Urothelium cell line (cell line): ENCODE results near the gene APC.

Experiments
- DNase-seq: peaks from one replicate; pipeline ENCODE4 v3.0.0; 2011; ENCODE audit warnings: low spot score, mixed read lengths
- FAIRE-seq: peaks from 2 replicates; lab custom pipeline; 2011; peaks lifted over from hg19 to GRCh38; lab: Jason Lieb, UNC

APC gene

DNA sequence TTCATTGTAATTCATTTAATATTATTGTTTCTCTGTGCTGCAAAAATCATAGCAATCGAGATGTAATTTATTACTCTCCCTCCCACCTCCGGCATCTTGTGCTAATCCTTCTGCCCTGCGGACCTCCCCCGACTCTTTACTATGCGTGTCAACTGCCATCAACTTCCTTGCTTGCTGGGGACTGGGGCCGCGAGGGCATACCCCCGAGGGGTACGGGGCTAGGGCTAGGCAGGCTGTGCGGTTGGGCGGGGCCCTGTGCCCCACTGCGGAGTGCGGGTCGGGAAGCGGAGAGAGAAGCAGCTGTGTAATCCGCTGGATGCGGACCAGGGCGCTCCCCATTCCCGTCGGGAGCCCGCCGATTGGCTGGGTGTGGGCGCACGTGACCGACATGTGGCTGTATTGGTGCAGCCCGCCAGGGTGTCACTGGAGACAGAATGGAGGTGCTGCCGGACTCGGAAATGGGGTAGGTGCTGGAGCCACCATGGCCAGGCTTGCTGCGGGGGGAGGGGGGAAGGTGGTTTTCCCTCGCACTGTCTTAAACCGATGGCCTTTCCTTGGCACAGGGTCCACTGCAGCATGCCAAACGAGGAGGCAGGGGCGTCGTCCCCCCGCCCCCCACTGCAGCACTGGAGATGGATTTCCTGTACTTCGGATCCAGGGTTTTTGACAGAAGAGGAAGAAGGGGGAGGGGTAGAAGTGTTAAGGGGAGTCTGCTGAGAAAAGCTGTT, at the start of gene APC:
TSS of gene APC (plus strand) at position 423 of the 728 bp plus-strand sequence. CDS start 17,006 bp downstream, outside the sequence.
- DNase-seq (peak; percentile 90), FAIRE-seq (no peak)

DNA sequence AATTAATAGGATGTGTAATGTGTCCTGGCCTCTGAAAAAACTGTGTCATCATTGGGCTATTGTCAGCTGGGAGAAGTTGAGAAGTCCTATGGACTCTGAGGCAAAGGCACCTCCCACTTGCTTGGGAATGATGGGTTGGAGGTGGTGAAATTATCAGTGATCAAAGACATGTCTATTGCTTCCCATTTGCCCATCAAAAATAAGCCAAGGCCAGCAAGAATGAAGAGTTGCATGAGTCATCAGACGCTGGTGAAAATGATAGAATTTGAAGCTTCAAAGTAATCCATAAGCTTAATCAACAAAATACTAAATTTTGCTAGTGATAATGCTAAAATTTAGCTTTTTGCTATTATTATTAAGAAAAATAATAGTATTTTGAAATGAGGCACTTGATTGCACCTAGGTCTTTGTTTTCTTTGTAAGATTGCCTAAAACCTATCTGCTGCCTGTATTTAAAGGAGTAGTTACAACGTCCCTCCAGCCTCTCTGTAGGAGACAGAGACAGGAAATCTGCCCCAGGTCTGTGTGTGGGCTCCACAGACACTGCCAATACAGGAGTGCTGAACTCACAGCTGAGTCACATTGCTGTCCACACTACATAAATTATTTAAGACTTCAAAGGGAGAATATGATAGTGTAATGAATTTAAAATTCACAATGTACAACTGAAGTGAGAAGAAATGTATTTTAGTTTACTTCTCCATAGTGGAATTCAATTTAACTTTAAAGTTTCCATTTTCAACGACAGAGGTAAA, 48.4 kb upstream of the APC start:
- DNase-seq (peak; percentile 65), FAIRE-seq (no peak)

DNA sequence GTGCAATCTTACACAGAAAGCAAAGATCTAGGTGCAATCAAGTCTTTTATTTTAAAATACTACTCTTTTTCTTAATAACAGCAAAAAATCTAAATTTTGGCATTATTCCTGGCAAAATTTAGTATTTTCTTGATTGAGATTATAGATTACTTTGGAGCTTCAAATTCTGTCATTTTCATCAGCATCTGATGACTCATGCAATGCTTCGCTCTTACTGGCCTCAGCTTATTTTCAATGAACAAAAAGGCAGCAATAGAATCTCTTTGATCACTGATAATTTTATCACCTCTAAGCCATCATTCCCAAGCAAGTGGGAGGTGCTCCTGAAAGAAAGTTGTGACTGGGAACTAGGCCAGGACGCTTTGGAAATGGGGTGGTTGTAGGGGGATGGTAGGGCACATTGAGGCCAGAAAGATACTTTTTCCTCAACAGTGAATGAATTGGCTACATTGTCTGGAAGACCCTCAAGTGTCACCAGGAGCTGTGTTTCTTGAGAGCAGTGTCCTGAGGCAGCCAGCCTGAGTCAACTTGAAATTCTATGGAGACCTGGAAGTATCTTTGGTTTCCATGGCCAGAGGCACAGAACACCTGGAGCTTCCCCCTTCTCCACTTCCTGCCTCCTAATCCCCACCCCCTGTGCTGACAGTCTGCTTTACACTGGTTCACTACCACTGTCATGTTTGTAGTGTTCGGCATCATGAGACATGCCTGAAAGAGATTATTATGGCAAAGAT, 46.9 kb upstream of the APC start:
- no peak for DNase-seq
- no peak for FAIRE-seq

DNA sequence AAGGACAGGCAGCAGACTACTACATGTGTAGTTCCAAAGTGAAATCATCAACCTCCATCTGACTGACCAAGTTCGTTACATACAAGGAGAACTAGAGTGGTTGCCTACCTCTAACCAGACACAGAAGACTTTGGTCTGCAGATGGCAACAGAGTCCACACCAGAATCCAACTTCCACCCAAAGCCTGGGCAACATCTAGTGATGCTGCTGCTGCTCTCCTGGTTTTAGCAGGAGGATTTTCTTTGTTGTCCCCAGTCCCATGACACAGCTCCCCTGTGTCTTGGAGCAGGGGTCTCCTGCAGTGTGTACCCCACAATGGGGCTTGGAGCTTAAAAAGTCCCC, 46.4 kb upstream of the APC start:
- DNase-seq (no peak), FAIRE-seq (no peak)

DNA sequence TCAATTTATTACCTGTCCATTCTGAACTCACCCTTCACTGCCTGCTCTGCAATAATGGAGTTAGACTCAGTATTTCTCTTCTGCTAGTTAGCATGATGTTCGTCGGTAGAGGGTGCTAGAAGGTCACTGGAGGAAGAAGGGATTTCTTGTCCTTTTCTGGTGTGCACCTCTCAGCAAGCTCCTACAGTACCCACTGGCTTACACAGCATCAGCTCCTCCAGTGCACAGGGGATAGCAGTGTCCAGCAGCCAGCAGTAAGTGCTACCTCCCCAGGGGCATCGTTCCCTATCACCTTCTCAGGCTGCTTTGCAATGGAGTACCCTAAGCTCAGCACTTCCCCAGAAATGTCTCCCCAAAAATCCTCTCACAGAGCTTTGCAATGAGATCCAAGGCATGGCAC, 45.9 kb upstream of the APC start:
- FAIRE-seq (no peak), DNase-seq (no peak)

DNA sequence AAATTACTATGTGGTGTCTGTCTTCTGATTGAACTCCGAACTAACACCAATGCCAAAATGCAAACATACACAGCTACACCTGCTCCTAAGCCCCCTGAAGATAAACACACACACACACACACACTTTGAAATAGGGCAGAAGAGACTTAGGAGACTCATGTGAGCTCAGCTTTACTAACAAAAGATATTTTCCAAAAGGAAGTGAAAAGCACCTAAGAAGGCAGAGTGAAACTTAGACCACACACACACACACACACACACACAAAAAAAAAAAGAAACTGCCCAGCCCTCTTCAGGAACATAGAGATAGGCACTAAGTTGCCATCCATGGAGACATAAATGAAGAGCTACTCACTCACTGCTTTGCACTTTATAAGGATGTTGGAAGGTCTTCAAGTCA, 45.2 kb upstream of the APC start:
- DNase-seq (no peak), FAIRE-seq (no peak)

DNA sequence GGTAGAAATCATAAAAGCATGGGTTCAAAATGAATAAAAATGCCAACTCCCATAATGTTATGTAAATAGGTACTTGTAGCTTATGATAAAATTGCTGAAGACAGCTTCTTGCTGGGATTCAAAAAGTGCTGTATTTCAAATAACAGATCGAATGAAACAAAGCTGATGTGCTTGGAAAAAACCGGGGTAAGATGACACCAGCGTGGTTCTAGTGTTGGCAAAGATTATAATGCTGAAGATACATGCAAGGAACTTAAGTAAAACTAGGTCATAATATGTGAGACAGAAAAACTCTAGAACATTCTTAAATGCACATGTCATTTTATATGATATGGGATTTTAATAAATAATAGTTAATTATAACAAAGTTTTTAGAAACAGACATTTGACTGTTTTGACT, 44.4 kb upstream of the APC start:
- DNase-seq: no peak
- no peak for FAIRE-seq

DNA sequence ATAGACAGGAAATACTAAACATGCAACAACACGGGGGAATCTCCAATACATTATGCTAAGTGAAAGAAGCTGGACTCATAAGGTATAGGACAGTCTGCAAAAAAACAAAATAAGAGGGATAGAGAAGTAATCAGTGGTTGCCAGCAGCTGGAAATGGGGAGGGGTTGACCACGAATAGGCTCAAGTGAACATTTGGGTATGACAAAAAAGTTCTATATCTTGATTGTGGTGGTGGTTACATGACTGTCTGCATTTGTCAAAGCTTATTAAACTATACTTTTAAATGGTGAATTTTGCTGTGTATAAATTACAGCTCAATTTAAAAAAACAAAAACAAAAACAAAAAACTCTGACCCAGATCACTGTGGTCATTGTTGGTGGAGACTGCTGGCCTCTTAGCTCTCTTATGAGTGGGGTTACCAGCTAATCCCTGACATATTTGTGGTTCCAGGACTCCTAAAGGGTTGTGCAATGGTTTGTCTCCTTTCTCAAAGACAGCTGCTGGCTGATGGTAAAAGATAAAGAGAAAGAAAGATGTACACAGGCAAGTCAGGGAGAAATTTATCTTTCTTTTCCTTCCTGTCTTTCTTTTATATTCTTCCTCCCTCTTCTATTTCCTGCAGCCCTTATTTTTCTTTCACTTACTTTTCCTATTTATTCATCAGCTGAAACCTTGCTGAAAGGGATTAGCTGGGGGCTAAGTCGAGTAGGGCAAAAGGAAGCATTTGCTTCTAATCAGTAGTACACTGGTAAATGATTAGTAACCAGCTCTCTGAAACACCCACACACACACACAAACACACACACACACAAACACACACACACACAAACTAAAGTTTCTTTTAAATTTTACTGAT, 42.6 kb upstream of the APC start:
- FAIRE-seq (no peak), DNase-seq (peak; percentile 24)

DNA sequence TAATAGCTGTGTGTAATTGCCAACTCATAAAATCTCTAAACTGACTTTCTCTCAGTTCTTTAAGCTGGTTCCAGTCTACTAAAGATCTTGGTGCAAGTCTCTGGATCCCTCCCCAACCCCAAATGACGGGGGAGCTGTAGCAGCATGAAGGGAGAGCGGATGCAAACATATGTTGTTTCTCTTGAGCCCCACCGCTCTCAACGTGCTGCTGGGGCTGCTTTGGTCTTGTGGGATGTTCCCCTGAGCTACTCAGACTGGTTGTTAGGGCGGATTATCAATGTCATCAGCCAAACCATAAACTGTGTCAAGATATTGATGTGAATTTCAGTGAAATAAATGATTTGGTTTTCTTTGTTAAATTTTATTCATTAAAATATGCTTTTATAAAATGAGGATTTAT, 40.9 kb upstream of the APC start:
- DNase-seq (no peak), FAIRE-seq (no peak)

DNA sequence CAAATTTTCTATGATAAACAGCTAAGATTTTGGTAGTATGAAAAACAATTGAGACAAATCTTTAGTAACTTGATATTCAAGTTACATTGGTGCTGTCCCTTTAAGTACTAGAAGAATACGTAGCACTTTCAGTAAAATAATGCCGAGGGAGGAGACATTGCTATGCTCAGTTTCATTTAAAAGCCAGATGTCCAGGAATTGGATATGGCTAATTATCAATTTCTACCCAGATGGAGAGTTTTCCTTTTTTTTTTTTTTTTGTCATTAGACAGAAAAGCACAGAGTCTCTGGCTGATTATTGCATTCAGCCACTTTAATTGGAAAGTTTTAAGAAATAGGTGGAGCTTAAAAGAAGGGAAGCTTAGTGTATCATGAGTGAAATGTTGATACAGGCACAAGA, 40.4 kb upstream of the APC start:
- FAIRE-seq (no peak), DNase-seq (no peak)

DNA sequence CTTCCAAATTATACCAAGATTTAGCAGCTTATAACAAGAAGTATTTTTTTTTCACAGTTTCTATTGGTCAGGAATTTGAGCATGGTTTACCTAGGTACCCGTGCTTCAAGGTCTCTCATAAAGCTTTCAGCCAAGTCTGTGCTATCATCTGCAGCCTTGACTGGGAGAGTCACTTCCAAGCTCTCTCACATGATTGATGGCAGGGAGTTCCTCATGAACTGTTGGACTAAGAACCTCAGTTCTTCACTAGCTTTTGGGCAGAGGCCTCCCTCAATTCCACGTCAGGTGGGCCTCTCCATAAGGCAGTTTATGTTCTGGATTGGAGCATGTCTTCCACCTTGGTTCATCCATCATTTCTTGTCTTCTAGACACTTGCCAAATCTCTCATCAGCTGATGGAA, 39.9 kb upstream of the APC start:
- FAIRE-seq (no peak), DNase-seq (no peak)

DNA sequence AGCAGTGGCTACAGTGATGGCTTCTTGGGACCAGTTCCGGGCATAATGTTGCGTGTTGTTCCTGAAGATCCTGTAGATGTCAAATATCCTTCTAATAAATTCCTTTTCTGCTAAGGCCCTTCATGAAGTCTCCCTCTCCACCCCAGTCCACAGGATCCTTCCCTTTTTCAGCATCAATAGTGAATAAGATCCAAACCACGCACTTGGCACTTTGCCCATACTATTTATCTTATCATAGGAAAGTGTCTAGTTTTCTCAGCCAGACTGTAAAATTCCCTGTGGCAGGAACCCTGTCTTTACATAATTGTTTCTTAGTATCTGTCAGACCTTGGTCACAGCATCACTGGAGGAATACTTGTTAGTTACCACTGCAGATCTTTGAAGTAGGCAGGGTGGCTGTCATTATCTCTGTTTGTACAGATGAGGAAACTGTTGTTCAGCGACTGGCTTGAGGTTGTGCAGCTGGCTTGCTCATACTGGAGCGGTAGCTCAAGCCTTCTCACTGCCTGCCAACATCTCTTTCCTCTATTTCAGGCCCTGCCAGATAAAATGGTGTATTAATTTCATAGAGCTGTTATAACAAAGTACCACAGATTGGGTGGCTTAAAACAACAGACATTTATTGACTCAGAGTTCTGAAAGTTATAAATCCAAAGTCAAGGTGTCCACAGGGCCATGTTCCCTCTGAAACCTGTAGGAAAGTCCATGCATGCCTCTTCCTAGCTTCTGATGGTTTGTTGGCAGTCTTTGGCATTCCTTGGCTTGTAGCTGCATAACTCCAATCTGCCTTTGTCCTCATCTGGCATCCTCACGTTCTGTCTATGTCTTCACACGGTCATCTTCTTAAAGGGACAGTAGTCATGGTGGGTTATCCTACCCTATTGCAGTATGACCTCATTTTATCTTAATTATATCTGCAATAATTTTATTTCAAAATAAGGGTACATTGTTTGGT, 33.5 kb upstream of the APC start:
- DNase-seq: no peak
- no peak for FAIRE-seq

DNA sequence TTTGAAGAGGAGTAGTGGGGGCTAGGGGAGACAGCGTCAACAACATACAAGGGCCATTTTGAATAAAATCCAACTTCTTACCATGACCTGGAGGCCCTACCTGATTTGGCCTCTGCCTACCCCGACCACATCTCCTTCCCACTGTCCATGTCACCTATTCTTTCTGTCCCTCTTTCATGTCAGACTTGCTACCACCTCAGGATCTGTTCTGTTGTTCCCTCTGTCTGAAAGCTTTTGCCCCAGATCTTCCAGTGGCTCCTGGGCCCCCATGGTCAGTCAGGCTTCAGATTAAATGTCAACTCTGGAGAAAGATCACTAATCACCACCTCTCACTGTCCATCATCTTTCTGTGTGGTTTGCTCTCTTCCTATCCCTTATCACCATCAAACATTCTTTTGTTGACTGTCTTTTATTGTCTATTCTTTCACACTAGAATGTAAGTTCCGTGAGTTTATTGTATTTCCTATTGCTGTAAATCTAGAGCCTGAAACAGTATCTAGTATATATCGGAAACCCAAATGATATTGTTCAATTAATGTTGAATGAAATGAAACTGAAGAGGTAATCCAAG, 31.2 kb upstream of the APC start:
- FAIRE-seq: no peak
- no peak for DNase-seq

DNA sequence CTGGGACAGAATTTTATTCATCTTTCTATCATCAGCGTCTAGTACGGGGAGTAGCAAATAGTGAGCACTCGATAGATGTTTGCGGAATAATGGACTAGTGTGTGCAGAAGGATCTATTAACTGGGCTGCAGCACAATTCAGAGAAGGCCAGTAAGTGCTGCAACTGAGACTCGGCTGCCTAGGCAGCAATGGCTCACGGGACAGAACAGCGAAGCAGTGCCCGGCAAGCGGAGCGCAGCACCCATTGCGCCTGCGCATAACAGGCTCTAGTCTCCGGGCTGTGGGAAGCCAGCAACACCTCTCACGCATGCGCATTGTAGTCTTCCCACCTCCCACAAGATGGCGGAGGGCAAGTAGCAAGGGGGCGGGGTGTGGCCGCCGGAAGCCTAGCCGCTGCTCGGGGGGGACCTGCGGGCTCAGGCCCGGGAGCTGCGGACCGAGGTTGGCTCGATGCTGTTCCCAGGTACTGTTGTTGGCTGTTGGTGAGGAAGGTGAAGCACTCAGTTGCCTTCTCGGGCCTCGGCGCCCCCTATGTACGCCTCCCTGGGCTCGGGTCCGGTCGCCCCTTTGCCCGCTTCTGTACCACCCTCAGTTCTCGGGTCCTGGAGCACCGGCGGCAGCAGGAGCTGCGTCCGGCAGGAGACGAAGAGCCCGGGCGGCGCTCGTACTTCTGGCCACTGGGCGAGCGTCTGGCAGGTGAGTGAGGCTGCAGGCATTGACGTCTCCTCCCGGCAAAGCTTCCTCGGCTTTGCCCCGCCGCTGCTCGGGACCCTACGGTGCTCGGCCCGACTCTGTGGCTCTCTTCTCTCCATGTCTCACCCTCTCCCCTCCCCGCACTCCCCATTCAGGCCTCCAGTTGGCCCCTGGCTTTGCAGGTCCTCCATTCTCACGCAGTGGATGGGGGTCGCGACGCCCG, 30.2 kb upstream of the APC start:
- FAIRE-seq: peak; percentile 94
- peak; percentile 99 for DNase-seq

DNA sequence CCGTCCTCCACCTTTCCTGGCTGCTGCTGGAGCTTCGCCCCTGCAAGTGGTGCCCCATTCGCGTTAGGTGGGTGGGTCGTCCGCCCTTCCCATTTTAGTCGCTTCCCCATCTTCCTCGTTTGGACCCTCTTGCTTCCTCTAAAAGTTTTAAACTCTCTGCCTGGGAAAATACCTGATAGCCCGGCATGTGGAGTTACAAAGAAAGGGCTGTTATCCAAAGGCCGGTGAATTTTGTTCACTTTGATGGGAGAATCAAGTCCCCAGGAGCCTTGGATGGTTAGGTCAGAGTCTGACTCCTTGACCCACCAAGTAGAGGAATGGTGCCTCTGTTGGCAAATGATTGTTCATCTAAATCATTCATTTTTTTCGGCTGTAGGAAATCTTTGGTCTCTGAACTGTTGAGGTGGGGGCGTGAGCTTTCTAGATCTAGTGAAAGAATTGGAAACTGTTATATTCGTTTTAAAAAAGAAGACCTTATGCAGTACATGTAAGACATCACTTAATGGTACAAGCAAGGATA, 29.5 kb upstream of the APC start:
- FAIRE-seq: no peak
- no peak for DNase-seq

DNA sequence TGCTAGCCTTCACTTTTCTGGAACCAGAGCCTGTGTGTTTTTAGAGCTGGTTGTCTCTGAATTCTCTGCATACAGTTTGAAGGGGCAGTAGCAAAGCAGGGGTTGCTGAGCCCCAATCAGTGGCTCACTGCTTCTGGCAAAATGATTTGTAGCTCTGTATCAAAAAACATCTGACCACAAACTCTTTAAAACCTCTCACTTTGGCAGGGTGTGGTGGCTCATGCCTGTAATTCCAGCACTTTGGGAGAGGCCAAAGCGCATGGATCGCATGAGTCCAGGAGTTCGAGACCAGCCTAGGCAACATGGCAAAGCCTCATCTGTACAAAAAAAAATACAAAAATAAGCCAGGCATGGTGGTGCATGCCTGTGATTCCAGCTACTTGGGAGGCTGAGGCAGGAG, 28.3 kb upstream of the APC start:
- FAIRE-seq (no peak), DNase-seq (no peak)

DNA sequence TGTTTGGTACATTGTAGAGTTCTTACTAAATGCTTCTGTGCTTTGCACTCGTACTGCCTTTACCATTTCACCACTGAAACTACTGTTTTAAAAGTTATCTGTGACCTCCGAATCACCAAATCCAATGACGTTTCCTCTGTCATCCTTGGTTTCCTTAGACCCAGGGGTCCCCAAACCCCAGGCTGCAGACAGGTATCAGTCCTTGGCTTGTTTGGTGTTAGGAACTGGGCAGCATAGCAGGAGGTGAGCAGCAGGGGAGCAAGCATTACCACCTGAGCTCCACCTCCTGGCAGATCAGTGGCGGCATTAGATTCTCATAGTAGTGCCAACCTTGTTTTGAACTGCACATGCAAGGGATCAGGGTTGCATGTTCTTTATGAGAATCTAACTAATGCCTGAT, 26.8 kb upstream of the APC start:
- FAIRE-seq: no peak
- DNase-seq: no peak

DNA sequence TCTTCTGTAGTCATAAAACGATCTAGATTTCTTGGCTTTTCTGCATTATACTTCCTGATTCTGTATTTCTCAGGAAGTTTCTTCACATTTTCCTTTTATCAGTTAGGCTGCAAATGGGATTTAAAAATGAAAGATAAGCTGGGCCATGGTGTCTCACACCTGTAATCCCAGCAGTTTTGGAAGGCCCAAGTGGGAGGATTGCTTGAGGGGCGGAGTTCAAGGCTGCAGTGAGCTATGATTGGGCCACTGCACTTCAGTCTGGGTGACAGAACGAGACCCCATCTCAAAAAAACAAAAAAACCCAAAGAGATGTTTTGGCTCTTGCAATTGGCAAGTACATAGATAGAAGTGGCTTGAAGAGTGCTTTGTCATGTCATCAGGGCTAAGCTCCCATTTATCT, 26.2 kb upstream of the APC start:
- DNase-seq: no peak
- FAIRE-seq: no peak
